HTR-8/SVneo (cell line): ENCODE data around the gene MTRF1L.
"Not testable (repeated sequence)": the region's sequence is repeated elsewhere in the genome, so short reads cannot be mapped to it uniquely, and the experiment has no call there.

Experiments
- DNase-seq: peaks from one replicate; pipeline ENCODE4 v3.0.0; 2011; ENCODE audit warnings: low spot score, mixed read lengths; ENCODE audit not compliant: insufficient read length
- FAIRE-seq: peaks from 2 replicates; lab custom pipeline; 2011; peaks lifted over from hg19 to GRCh38; lab: Jason Lieb, UNC

Gene MTRF1L

GRCh38 chr6:152976749-152977148 lies 25.8 kb downstream of the MTRF1L start:
- DNase-seq (no peak), FAIRE-seq (no peak)

GRCh38 chr6:152975204-152975915 lies 27.1 kb downstream of the MTRF1L start:
- DNase-seq = no peak
- FAIRE-seq = no peak

GRCh38 chr6:152973916-152974315 lies 28.6 kb downstream of the MTRF1L start:
- FAIRE-seq (no peak), DNase-seq (no peak)

GRCh38 chr6:152969688-152970418 lies 32.7 kb downstream of the MTRF1L start:
- DNase-seq = no peak
- no peak for FAIRE-seq

GRCh38 chr6:152966168-152966894 lies 36.2 kb downstream of the MTRF1L start:
- not testable (repeated sequence) for FAIRE-seq, DNase-seq

- no peak for DNase-seq
- FAIRE-seq = no peak
Measured at GRCh38 chr6:152959333-152959732, 43.2 kb downstream of the MTRF1L start.

GRCh38 chr6:152957796-152958195 lies 44.7 kb downstream of the MTRF1L start:
- DNase-seq = no peak
- FAIRE-seq = no peak

GRCh38 chr6:152954443-152954842 lies 48.1 kb downstream of the MTRF1L start:
- DNase-seq (no peak), FAIRE-seq (no peak)

- FAIRE-seq (no peak), DNase-seq (peak; percentile 41)
Measured at GRCh38 chr6:152952866-152953509, 49.5 kb downstream of the MTRF1L start.

- FAIRE-seq (no peak), DNase-seq (peak; percentile 27)
Measured at GRCh38 chr6:152952045-152952444, 50.5 kb downstream of the MTRF1L start.

GRCh38 chr6:152950240-152950639 lies 52.3 kb downstream of the MTRF1L start:
- DNase-seq (no peak), FAIRE-seq (no peak)

- no peak for FAIRE-seq
- no peak for DNase-seq
Measured at GRCh38 chr6:152948150-152948768, 54.2 kb downstream of the MTRF1L start.

- DNase-seq (no peak), FAIRE-seq (no peak)
Measured at GRCh38 chr6:152946995-152947394, 55.5 kb downstream of the MTRF1L start.

GRCh38 chr6:152946484-152946883 lies 56.0 kb downstream of the MTRF1L start:
- DNase-seq (no peak), FAIRE-seq (no peak)

GRCh38 chr6:152943260-152943897 lies 59.1 kb downstream of the MTRF1L start:
- DNase-seq (no peak), FAIRE-seq (no peak)

- FAIRE-seq (no peak), DNase-seq (no peak)
Measured at GRCh38 chr6:152942319-152942869, 60.1 kb downstream of the MTRF1L start.

- DNase-seq = no peak
- FAIRE-seq = no peak
Measured at GRCh38 chr6:152941746-152942145, 60.8 kb downstream of the MTRF1L start.
